ENCODE results near the gene MMP15. TPM values are rescaled to one million over a fixed set of nuclear protein-coding genes. Genes with fewer than 3 reads are reported as not detected.
"Not testable (repeated sequence)": the region's sequence is repeated elsewhere in the genome, so short reads cannot be mapped to it uniquely, and the experiment has no call there.

Gene MMP15
- total RNA-seq, 2 donors from 2014 or later = 0.31 TPM; not detected in 1

DNA sequence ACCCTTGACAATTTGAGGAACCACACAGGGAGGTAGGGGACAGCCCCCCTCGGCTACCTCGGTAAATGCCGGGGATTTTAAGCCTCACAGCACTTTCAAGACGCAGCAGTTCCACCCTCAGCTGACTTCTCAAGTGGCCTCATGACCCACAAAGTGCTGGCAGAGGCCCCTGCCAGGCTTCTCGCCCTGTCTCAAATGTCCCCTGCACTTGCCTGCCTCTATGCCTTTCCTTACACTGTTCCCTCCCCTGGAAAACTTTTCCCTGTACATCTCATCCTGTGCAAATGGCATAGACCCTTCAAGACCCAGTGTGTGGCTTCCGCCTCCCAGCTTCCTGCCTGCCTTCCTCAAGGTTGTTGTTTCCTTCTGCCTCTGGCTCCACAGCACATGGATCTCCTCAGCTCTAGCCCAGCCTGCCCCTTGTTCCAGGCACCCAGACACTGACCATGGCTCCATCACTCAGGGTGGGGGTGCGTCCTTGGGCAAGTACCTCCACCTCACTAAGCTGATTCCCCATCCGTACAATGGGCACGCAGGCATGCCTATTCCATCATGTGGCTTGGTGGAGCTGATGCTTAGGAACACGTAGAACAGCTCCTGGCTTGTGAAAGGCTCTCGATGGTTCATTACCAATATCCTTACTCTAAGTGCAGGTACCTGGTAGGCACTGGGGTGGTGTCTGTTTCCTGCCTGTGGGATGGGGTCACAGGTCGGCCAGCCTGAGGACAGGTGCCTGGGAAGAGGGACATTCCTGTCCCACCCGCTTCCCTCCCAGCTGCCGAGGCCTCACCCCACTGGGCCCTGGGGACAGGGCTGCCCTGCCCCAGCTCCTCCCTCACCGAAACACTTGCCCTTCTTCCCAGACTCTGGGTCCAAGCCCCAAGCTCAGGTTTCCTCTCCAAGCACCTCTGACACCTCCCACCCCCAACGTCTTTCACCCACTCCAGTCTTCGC lies 24.0 kb downstream of the MMP15 start:
- DNase-seq (ENCODE audit: low spot score) (no peak), ATAC-seq (no peak)
- Mint-ChIP-seq H3K4me1 (ENCODE audit: low read depth in 2 of 2) (no peaks in the 10 kb centered on the region), H3K9me3 (no peaks in the 10 kb centered on the region), H3K4me3 (no peak overlapping the region), H3K27me3 (peaks cover 0 to 2% of the 10 kb centered on the region in 2 donors), H3K27ac (peak overlapping the region in 1 of 2 donors; percentile 26), H3K36me3 (no peaks in the 10 kb centered on the region)

- DNase-seq (ENCODE audit: low spot score) (no peak), ATAC-seq (no peak)
- Mint-ChIP-seq H3K4me1 (ENCODE audit: low read depth in 2 of 2) (no peaks in the 10 kb centered on the region), H3K27ac (no peak overlapping the region), H3K36me3 (no peaks in the 10 kb centered on the region), H3K4me3 (no peak overlapping the region), H3K27me3 (peaks cover 0 to 2% of the 10 kb centered on the region in 2 donors), H3K9me3 (no peaks in the 10 kb centered on the region)
Observed at GRCh38 chr16:58051296-58051695, 25.7 kb downstream of the MMP15 start.

GRCh38 chr16:58051821-58052603 lies 26.5 kb downstream of the MMP15 start:
- Mint-ChIP-seq H3K36me3 (no peaks in the 10 kb centered on the region), H3K27ac (no peak overlapping the region), H3K27me3 (peaks cover 0 to 2% of the 10 kb centered on the region in 2 donors), H3K9me3 (no peaks in the 10 kb centered on the region), H3K4me1 (ENCODE audit: low read depth in 2 of 2) (no peaks in the 10 kb centered on the region), H3K4me3 (no peak overlapping the region)
- DNase-seq (ENCODE audit: low spot score) = no peak
- ATAC-seq = no peak

DNA sequence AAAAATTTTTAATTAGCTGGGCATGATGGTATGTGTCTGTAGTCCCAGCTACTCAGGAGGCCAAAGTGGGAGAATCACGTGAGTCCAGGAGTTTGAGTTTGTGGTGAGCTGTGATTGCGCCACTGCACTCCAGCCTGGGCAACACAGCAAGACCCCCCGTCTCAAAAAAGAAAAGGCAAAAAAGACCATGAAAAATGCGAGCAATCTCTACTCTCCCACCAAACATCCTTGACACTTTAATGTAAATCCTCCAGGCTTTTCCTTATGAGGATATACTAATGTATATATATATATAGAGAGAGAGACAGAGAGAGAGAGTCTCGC lies 28.1 kb downstream of the MMP15 start:
- DNase-seq (ENCODE audit: low spot score) (peak; percentile 20), ATAC-seq (no peak)
- Mint-ChIP-seq H3K4me3 (no peak overlapping the region), H3K36me3 (no peaks in the 10 kb centered on the region), H3K27me3 (peaks cover 0 to 2% of the 10 kb centered on the region in 2 donors), H3K9me3 (no peaks in the 10 kb centered on the region), H3K4me1 (ENCODE audit: low read depth in 2 of 2) (no peaks in the 10 kb centered on the region), H3K27ac (no peak overlapping the region)

- DNase-seq (ENCODE audit: low spot score) (no peak), ATAC-seq (no peak)
- H3K27me3 Mint-ChIP-seq = peaks cover 0 to 2% of the 10 kb centered on the region in 2 donors
- no peaks in the 10 kb centered on the region for H3K9me3 Mint-ChIP-seq
- H3K36me3 Mint-ChIP-seq = no peaks in the 10 kb centered on the region
- no peaks in the 10 kb centered on the region for H3K4me1 Mint-ChIP-seq (ENCODE audit: low read depth in 2 of 2)
- H3K27ac Mint-ChIP-seq = no peak overlapping the region
- no peak overlapping the region for H3K4me3 Mint-ChIP-seq
Observed at GRCh38 chr16:58054289-58054688, 28.7 kb downstream of the MMP15 start.

- no peaks in the 10 kb centered on the region for H3K27me3 Mint-ChIP-seq
- no peaks in the 10 kb centered on the region for H3K36me3 Mint-ChIP-seq
- H3K9me3 Mint-ChIP-seq = no peaks in the 10 kb centered on the region
- no peak overlapping the region for H3K4me3 Mint-ChIP-seq
- ATAC-seq (no peak), DNase-seq (ENCODE audit: low spot score) (peak; percentile 1)
- no peak overlapping the region for H3K27ac Mint-ChIP-seq
- H3K4me1 Mint-ChIP-seq (ENCODE audit: low read depth in 2 of 2) = no peaks in the 10 kb centered on the region
Observed at GRCh38 chr16:58056580-58056979, 31.0 kb downstream of the MMP15 start.

- no peak overlapping the region for H3K27ac Mint-ChIP-seq
- no peaks in the 10 kb centered on the region for H3K9me3 Mint-ChIP-seq
- no peak overlapping the region for H3K4me3 Mint-ChIP-seq
- no peaks in the 10 kb centered on the region for H3K36me3 Mint-ChIP-seq
- DNase-seq (ENCODE audit: low spot score) = peak; percentile 16
- H3K4me1 Mint-ChIP-seq (ENCODE audit: low read depth in 2 of 2) = no peaks in the 10 kb centered on the region
- no peak for ATAC-seq
- H3K27me3 Mint-ChIP-seq = no peaks in the 10 kb centered on the region
Observed at GRCh38 chr16:58057121-58057520, 31.6 kb downstream of the MMP15 start.

- peak; percentile 26 for DNase-seq (ENCODE audit: low spot score)
- Mint-ChIP-seq H3K27me3 (no peaks in the 10 kb centered on the region), H3K4me1 (ENCODE audit: low read depth in 2 of 2) (no peaks in the 10 kb centered on the region), H3K9me3 (no peaks in the 10 kb centered on the region), H3K4me3 (no peak overlapping the region), H3K36me3 (no peaks in the 10 kb centered on the region), H3K27ac (no peak overlapping the region)
- no peak for ATAC-seq
Observed at GRCh38 chr16:58057784-58058183, 32.2 kb downstream of the MMP15 start.

DNA sequence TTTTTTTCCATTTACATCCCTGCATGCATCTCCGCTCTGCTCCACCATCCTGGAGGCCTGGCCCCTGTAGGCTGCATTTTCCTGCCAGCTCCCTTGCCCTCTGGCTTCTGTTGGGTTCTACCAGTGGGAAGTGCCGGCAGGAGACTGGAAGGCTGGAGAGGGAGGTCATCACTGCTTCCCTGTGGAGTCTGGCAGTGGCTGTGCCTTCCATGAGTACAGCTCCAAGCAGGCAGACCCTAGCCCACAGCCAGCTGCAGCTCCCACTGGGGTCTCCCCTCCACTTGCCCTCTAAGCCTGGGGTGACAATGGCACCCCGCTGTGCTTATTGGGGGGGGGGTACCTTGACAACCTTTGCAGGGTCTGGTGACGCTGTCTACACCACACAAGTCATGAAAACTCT lies 37.3 kb downstream of the MMP15 start:
- Mint-ChIP-seq H3K27me3 (no peaks in the 10 kb centered on the region), H3K4me3 (no peak overlapping the region), H3K27ac (no peak overlapping the region), H3K4me1 (ENCODE audit: low read depth in 2 of 2) (no peaks in the 10 kb centered on the region), H3K9me3 (no peaks in the 10 kb centered on the region), H3K36me3 (no peaks in the 10 kb centered on the region)
- DNase-seq (ENCODE audit: low spot score) = no peak
- ATAC-seq = no peak

GRCh38 chr16:58063377-58064076 lies 38.0 kb downstream of the MMP15 start:
- no peaks in the 10 kb centered on the region for H3K36me3 Mint-ChIP-seq
- DNase-seq (ENCODE audit: low spot score) (no peak), ATAC-seq (no peak)
- no peak overlapping the region for H3K4me3 Mint-ChIP-seq
- H3K27ac Mint-ChIP-seq = no peak overlapping the region
- no peaks in the 10 kb centered on the region for H3K9me3 Mint-ChIP-seq
- no peaks in the 10 kb centered on the region for H3K27me3 Mint-ChIP-seq
- no peaks in the 10 kb centered on the region for H3K4me1 Mint-ChIP-seq (ENCODE audit: low read depth in 2 of 2)

DNA sequence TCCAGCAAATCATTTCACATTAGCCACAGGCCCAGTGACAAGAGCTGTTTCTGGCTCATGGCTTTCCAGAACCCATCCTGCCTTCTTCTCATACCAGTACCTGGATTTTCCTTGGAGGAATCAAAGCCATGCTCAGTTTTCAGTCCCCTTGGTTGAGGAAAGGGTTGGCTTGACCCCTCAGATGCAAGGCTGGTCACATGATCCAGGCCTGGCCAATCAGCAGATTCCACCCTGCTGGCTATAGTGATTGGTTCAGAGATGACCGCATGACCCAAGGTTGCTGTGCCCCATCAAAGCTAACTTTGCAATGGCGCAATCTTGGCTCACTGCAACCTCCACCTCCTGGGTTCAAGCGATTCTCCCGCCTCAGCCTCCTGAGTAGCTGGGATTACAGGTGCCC lies 45.0 kb downstream of the MMP15 start:
- Mint-ChIP-seq H3K27ac (no peak overlapping the region), H3K9me3 (no peaks in the 10 kb centered on the region), H3K27me3 (no peaks in the 10 kb centered on the region), H3K4me1 (ENCODE audit: low read depth in 2 of 2) (no peaks in the 10 kb centered on the region), H3K36me3 (no peaks in the 10 kb centered on the region), H3K4me3 (no peak overlapping the region)
- no peak for DNase-seq (ENCODE audit: low spot score)
- no peak for ATAC-seq

- not testable (repeated sequence) for H3K27ac Mint-ChIP-seq; H3K4me3 Mint-ChIP-seq; DNase-seq (ENCODE audit: low spot score); H3K36me3 Mint-ChIP-seq; H3K9me3 Mint-ChIP-seq; ATAC-seq; H3K4me1 Mint-ChIP-seq (ENCODE audit: low read depth in 2 of 2); H3K27me3 Mint-ChIP-seq
Observed at GRCh38 chr16:58072134-58072533, 46.6 kb downstream of the MMP15 start.

DNA sequence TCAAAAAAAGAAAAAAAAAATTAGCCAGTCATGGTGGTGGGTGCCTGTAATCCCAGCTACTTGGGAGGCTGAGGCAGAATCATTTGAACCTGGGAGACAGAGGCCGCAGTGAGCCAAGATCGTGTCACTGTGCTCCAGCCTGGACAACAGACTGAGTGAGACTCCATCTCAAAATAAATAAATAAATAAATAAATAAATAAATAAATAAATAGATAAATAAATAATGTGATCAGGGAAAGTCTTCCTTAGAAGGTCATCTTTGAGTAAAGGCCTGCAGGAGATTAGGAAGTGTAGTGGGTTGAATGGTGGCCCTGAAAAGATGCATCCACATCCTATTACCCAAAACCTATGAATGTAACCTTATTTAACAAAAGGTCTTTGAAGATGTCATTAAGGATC lies 47.5 kb downstream of the MMP15 start:
- ATAC-seq; DNase-seq (ENCODE audit: low spot score): not testable (repeated sequence)

DNA sequence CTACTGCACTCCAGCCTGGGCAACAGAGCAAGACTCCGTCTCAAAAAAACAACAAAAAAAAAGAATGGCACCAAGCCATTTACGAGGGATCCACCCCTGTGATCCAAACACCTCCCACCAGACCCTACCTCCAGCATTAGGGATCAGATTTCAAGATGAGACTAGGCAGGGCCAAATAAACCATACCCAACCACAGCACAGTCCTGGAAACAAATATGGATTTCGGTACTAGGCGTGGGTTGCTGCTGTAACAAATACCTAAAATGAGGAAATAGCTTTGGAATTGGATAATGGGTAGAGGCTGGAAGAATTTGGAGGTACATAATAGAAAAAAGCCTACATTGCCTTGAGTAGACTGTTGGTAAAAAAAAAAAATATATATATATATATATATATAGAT lies 49.1 kb downstream of the MMP15 start:
- no peak overlapping the region for H3K27ac Mint-ChIP-seq
- no peaks in the 10 kb centered on the region for H3K36me3 Mint-ChIP-seq
- H3K4me3 Mint-ChIP-seq = no peak overlapping the region
- no peaks in the 10 kb centered on the region for H3K9me3 Mint-ChIP-seq
- H3K27me3 Mint-ChIP-seq = peaks cover 8% of the 10 kb centered on the region in 2 donors
- no peak for DNase-seq (ENCODE audit: low spot score)
- no peak for ATAC-seq
- no peaks in the 10 kb centered on the region for H3K4me1 Mint-ChIP-seq (ENCODE audit: low read depth in 2 of 2)

More for the DNA sequence above, 47.5 kb downstream of the MMP15 start:
- not testable (repeated sequence) for H3K27me3 Mint-ChIP-seq; H3K4me3 Mint-ChIP-seq; H3K9me3 Mint-ChIP-seq; H3K36me3 Mint-ChIP-seq; H3K4me1 Mint-ChIP-seq (ENCODE audit: low read depth in 2 of 2); H3K27ac Mint-ChIP-seq
